Glutamatergic neuron (in vitro differentiated cells): Measurements from ENCODE around the gene SNCB. TPM values are rescaled to one million over a fixed set of nuclear protein-coding genes. Genes with fewer than 3 reads are reported as not detected.

ENCODE experiments used
- DNase-seq: peaks from one replicate; pipeline ENCODE4 v3.0.0; 2022
- H3K27ac Mint-ChIP-seq: one replicate; pipeline ENCODE4 v1.8.0; 2020; ENCODE audit warnings: mild to moderate bottlenecking, mixed read lengths, inconsistent platforms; ENCODE audit not compliant: unreplicated experiment
- H3K27me3 Mint-ChIP-seq: one replicate; pipeline ENCODE4 v1.8.0; 2020; ENCODE audit warnings: mild to moderate bottlenecking, moderate library complexity, mixed read lengths, inconsistent platforms; ENCODE audit not compliant: unreplicated experiment
- H3K36me3 Mint-ChIP-seq: one replicate; pipeline ENCODE4 v1.8.0; 2020; ENCODE audit warnings: mild to moderate bottlenecking, mixed read lengths, inconsistent platforms; ENCODE audit not compliant: unreplicated experiment
- H3K4me1 Mint-ChIP-seq: one replicate; pipeline ENCODE4 v1.8.0; 2020; ENCODE audit warnings: mild to moderate bottlenecking, low read depth, mixed read lengths, inconsistent platforms; ENCODE audit not compliant: unreplicated experiment
- H3K4me3 Mint-ChIP-seq: one replicate; pipeline ENCODE4 v1.8.0; 2020; ENCODE audit warnings: mild to moderate bottlenecking, mixed read lengths, inconsistent platforms; ENCODE audit not compliant: unreplicated experiment
- H3K9me3 Mint-ChIP-seq: one replicate; pipeline ENCODE4 v1.8.0; 2020; ENCODE audit warnings: mild to moderate bottlenecking, moderate library complexity, mixed read lengths, inconsistent platforms; ENCODE audit not compliant: unreplicated experiment
- CTCF ChIP-seq: fragments of 200-600 bp; sonication (generic); IDR thresholded peaks from one replicate; pipeline ENCODE4 v1.5.0; 2021; ENCODE audit not compliant: partially characterized antibody, unreplicated experiment
- total RNA-seq: library from RNA; stranded (reverse); fragmentation: NEBNext Ultra II Directional; extraction: Animal tissue kit (Norgen Biotek cat#: 25700); gene quantifications from one replicate; pipeline ENCODE4 v1.2.1, GENCODE V29; 2021; ENCODE audit not compliant: unreplicated experiment

The SNCB gene
- total RNA-seq, 1 donor from 2014 or later = 3.7 TPM

GRCh38 chr5:176644294-176644693 is 14.0 kb upstream of the SNCB start:
- peak overlapping the region; percentile 29 for H3K27ac Mint-ChIP-seq
- H3K36me3 Mint-ChIP-seq = no peaks in the 10 kb centered on the region
- peaks cover 15% of the 10 kb centered on the region for H3K27me3 Mint-ChIP-seq
- peaks cover 2% of the 10 kb centered on the region for H3K9me3 Mint-ChIP-seq
- no peak overlapping the region for H3K4me3 Mint-ChIP-seq
- peaks cover 24% of the 10 kb centered on the region for H3K4me1 Mint-ChIP-seq
- TF ChIP-seq CTCF = no peak
- DNase-seq = no peak

GRCh38 chr5:176643491-176644219 is 13.3 kb upstream of the SNCB start:
- H3K9me3 Mint-ChIP-seq = peaks cover 2% of the 10 kb centered on the region
- no peak for DNase-seq
- H3K27ac Mint-ChIP-seq = no peak overlapping the region
- H3K4me3 Mint-ChIP-seq = no peak overlapping the region
- no peaks in the 10 kb centered on the region for H3K36me3 Mint-ChIP-seq
- no peak for TF ChIP-seq CTCF
- H3K27me3 Mint-ChIP-seq = peaks cover 12% of the 10 kb centered on the region
- H3K4me1 Mint-ChIP-seq = peaks cover 18% of the 10 kb centered on the region

- peaks cover 5% of the 10 kb centered on the region for H3K36me3 Mint-ChIP-seq
- peaks cover 9% of the 10 kb centered on the region for H3K27me3 Mint-ChIP-seq
- no peak overlapping the region for H3K27ac Mint-ChIP-seq
- peaks cover 13% of the 10 kb centered on the region for H3K4me1 Mint-ChIP-seq
- H3K9me3 Mint-ChIP-seq = peaks cover 3% of the 10 kb centered on the region
- no peak for TF ChIP-seq CTCF
- H3K4me3 Mint-ChIP-seq = no peak overlapping the region
- no peak for DNase-seq
These were observed 12.5 kb upstream of the SNCB start for GRCh38 chr5:176642675-176643490.

- TF ChIP-seq CTCF = no peak
- peaks cover 3% of the 10 kb centered on the region for H3K9me3 Mint-ChIP-seq
- H3K36me3 Mint-ChIP-seq = peaks cover 11% of the 10 kb centered on the region
- peaks cover 6% of the 10 kb centered on the region for H3K4me1 Mint-ChIP-seq
- H3K4me3 Mint-ChIP-seq = no peak overlapping the region
- H3K27ac Mint-ChIP-seq = peak overlapping the region; percentile 56
- no peak for DNase-seq
- H3K27me3 Mint-ChIP-seq = peaks cover 7% of the 10 kb centered on the region
These were observed 10.3 kb upstream of the SNCB start for GRCh38 chr5:176640616-176641015.

- Mint-ChIP-seq H3K36me3 (peaks cover 11% of the 10 kb centered on the region), H3K27ac (no peak overlapping the region), H3K9me3 (peaks cover 1% of the 10 kb centered on the region), H3K4me3 (no peak overlapping the region), H3K4me1 (peaks cover 6% of the 10 kb centered on the region), H3K27me3 (peaks cover 9% of the 10 kb centered on the region)
- DNase-seq = no peak
- no peak for TF ChIP-seq CTCF
These were observed 9.6 kb upstream of the SNCB start for GRCh38 chr5:176639981-176640380.
